ENCODE data around the gene FANK1.

FANK1 gene

DNA sequence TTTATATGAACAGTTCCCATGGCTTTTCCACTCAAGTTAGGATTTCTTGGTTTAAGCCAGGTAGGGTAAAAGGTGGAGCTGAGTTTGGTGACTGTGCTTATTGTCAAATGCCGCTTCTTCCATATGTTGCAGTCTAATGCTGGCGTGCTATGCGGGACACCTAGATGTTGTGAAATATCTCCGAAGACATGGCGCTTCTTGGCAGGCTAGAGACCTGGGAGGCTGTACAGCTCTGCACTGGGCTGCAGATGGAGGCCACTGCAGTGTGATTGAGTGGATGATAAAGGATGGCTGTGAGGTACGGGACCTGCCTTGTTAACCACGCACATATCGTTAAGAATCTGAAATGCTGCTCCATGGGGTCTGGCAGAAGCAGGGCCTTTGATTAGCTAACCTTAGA is 108.4 kb downstream of the FANK1 start:
- in situ Hi-C loops (cut with MboI; ENCODE audit: low sequenced_read_pairs, unreplicated experiment), result no loop called here
- DNase-seq (ENCODE audit: low spot score), result no peak
- TF ChIP-seq, protein P1, sequence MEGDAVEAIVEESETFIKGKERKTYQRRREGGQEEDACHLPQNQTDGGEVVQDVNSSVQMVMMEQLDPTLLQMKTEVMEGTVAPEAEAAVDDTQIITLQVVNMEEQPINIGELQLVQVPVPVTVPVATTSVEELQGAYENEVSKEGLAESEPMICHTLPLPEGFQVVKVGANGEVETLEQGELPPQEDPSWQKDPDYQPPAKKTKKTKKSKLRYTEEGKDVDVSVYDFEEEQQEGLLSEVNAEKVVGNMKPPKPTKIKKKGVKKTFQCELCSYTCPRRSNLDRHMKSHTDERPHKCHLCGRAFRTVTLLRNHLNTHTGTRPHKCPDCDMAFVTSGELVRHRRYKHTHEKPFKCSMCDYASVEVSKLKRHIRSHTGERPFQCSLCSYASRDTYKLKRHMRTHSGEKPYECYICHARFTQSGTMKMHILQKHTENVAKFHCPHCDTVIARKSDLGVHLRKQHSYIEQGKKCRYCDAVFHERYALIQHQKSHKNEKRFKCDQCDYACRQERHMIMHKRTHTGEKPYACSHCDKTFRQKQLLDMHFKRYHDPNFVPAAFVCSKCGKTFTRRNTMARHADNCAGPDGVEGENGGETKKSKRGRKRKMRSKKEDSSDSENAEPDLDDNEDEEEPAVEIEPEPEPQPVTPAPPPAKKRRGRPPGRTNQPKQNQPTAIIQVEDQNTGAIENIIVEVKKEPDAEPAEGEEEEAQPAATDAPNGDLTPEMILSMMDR (IDR thresholded peaks at IDR 0.05; ENCODE audit: borderline replicate concordance, control extremely low read depth, extremely low read depth, insufficient read depth, missing control alignments), result no peak

DNA sequence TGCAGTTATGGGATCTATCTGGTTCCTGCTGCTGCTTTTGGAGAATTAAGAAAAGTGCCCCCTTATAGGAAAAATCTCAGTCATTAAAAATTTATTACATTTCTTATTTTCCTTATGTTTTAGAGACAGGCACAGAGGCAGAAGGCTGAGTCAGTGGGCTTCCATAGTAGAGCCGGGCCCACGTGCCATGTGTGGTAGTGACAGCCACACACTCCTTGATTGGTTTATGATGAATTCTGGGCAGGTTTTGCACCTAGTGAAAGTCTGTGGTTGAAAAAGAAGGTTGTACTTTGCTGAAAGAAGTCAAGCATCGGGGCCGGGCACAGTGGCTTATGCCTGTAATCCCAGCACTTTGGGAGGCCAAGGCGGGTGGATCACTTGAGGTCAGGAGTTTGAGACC is 109.9 kb downstream of the FANK1 start:
- DNase-seq (ENCODE audit: low spot score), result no peak
- TF ChIP-seq, protein P1 (IDR thresholded peaks at IDR 0.05; ENCODE audit: borderline replicate concordance, control extremely low read depth, extremely low read depth, insufficient read depth, missing control alignments), result no peak
- in situ Hi-C loops (cut with MboI; ENCODE audit: low sequenced_read_pairs, unreplicated experiment), result no loop called here

DNA sequence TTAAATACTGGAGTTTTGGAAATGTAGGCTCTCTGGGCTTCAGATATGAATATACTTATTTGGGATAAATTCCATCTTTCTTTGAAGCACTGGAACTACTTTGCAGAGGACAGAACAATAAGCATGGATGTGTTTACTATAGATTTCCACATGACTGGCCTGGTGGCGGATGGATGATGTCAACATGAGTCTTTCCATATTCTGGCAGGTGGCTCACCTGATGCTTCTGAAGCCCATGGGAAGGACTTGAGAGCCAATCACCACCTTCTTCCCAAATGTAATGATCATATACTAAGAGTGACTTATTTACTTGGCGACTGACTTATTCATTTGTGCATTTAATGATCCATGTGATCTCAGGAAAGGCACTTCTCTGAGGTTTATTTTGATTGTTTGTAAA is 110.5 kb downstream of the FANK1 start:
- TF ChIP-seq, protein P1 (IDR thresholded peaks at IDR 0.05; ENCODE audit: borderline replicate concordance, control extremely low read depth, extremely low read depth, insufficient read depth, missing control alignments), result no peak
- in situ Hi-C loops (cut with MboI; ENCODE audit: low sequenced_read_pairs, unreplicated experiment), result no loop called here
- DNase-seq (ENCODE audit: low spot score), result no peak

DNA sequence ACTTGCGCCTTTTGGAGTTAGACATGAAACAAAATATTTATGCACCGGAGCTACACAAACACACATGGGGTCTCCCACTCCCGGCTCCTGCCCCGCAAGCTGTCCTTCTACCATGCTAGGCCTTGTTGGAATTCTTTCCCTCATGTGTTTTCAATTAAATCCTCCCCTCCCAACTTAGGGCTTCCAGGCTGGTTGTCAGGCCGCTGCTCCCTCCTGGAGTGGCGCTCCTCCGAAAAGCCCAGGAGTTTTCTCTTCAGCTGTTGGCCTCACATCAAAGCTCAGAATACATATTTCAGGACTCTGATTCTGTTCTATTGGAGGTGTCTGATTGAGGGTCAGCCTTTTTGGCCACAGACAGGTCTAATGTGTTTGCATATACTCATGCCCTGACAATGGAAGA is 113.3 kb downstream of the FANK1 start:
- TF ChIP-seq, protein P1 (IDR thresholded peaks at IDR 0.05; ENCODE audit: borderline replicate concordance, control extremely low read depth, extremely low read depth, insufficient read depth, missing control alignments), result no peak
- in situ Hi-C loops (cut with MboI; ENCODE audit: low sequenced_read_pairs, unreplicated experiment), result no loop called here
- no peak for DNase-seq (ENCODE audit: low spot score)

DNA sequence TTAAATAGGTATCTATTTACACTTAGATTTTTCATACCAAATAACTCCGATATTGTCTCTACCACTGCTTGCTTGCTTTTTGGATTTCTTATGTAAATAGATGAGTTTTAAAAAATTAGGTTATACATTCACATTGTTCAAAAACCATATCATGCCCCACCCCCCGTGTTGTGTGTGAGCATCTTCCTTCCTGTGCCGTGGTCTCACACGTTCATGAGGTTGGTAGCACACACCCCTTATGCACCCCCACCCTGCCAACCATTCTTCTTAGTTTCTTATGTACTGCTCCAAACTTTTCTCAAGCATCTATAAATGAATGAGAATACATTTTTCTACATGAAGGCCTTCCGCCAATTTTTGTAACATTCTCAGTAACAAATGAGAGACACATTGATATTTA is 115.6 kb downstream of the FANK1 start:
- TF ChIP-seq, protein P1 (IDR thresholded peaks at IDR 0.05; ENCODE audit: borderline replicate concordance, control extremely low read depth, extremely low read depth, insufficient read depth, missing control alignments), result no peak
- DNase-seq (ENCODE audit: low spot score), result no peak
- in situ Hi-C loops (cut with MboI; ENCODE audit: low sequenced_read_pairs, unreplicated experiment), result no loop called here

DNA sequence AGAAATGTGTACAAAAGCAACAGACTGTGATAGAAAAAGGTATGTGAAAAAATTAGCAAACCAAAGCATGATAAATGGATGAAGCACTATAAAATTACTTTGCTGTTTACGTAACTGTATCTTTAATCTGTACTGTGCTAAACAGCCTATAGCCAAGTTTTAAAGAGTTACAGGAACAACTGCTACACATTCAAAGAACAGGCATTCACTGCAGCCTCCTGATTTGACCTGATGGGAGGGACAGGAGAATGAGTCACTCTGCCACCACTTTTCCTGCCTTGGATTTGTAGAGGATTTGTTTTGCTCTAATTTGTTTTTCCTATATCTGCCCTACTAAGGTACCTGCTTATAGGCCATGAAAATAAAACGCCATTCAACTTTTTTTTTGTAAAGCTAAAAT is 116.1 kb downstream of the FANK1 start:
- DNase-seq (ENCODE audit: low spot score), result no peak
- in situ Hi-C loops (cut with MboI; ENCODE audit: low sequenced_read_pairs, unreplicated experiment), result no loop called here
- TF ChIP-seq, protein P1 (IDR thresholded peaks at IDR 0.05; ENCODE audit: borderline replicate concordance, control extremely low read depth, extremely low read depth, insufficient read depth, missing control alignments), result no peak

All from GM13976 (cell line).